Muscle layer of duodenum (tissue), 2 donors: ENCODE results near the gene ZDHHC8.

Experiments used
- H3K27ac ChIP-seq: one replicate; pipeline ENCODE4 v1.7.0; 2013; ENCODE audit warnings: mild to moderate bottlenecking, low read length
- H3K27me3 ChIP-seq: one replicate; pipeline ENCODE4 v1.7.0; 2013; ENCODE audit warnings: low read depth, mild to moderate bottlenecking, control low read depth, low read length
- H3K36me3 ChIP-seq, 2 donors: one replicate each; pipeline ENCODE4 v1.7.0; 2013; ENCODE audit warnings: low read length in 2 of 2, control low read depth in 1 of 2, mild to moderate bottlenecking in 1 of 2; ENCODE audit not compliant: insufficient read depth in 2 of 2, control insufficient read depth in 1 of 2
- H3K4me1 ChIP-seq, 2 donors: one replicate each; pipeline ENCODE4 v1.7.0; 2013; ENCODE audit warnings: low read length in 2 of 2, mild to moderate bottlenecking in 2 of 2, control low read depth in 1 of 2, moderate library complexity in 1 of 2; ENCODE audit not compliant: insufficient read depth in 2 of 2, control insufficient read depth in 1 of 2
- H3K4me3 ChIP-seq, 2 donors: one replicate each; pipeline ENCODE4 v1.7.0; 2013; ENCODE audit warnings: low read length in 2 of 2, low read depth in 1 of 2, mild to moderate bottlenecking in 1 of 2
- H3K9me3 ChIP-seq, 2 donors: one replicate each; pipeline ENCODE4 v1.7.0; 2013; ENCODE audit warnings: low read length in 2 of 2, control low read depth in 1 of 2, mild to moderate bottlenecking in 1 of 2; ENCODE audit not compliant: control insufficient read depth in 1 of 2
- donor health status: healthy.

Gene ZDHHC8

GRCh38 chr22:20165421-20165820 is 33.8 kb downstream of the ZDHHC8 start:
- Histone ChIP-seq H3K9me3 (no peaks in the 10 kb centered on the region), H3K27me3 (no peaks in the 10 kb centered on the region), H3K4me1 (no peaks in the 10 kb centered on the region), H3K27ac (no peak overlapping the region), H3K4me3 (no peak overlapping the region), H3K36me3 (no peaks in the 10 kb centered on the region)

- no peak overlapping the region for H3K4me3 ChIP-seq
- no peaks in the 10 kb centered on the region for H3K4me1 ChIP-seq
- H3K27me3 ChIP-seq: no peaks in the 10 kb centered on the region
- no peak overlapping the region for H3K27ac ChIP-seq
- no peaks in the 10 kb centered on the region for H3K36me3 ChIP-seq
- H3K9me3 ChIP-seq: no peaks in the 10 kb centered on the region
These were observed 34.3 kb downstream of the ZDHHC8 start for GRCh38 chr22:20165913-20166312.

GRCh38 chr22:20166703-20167102 is 35.1 kb downstream of the ZDHHC8 start:
- H3K27me3 ChIP-seq: no peaks in the 10 kb centered on the region
- no peaks in the 10 kb centered on the region for H3K36me3 ChIP-seq
- H3K4me3 ChIP-seq: no peak overlapping the region

GRCh38 chr22:20167643-20168322 is 36.2 kb downstream of the ZDHHC8 start:
- Histone ChIP-seq H3K27me3 (no peaks in the 10 kb centered on the region), H3K36me3 (no peaks in the 10 kb centered on the region), H3K4me3 (no peak overlapping the region), H3K4me1 (no peaks in the 10 kb centered on the region), H3K27ac (no peak overlapping the region), H3K9me3 (no peaks in the 10 kb centered on the region)

More at GRCh38 chr22:20166703-20167102, 35.1 kb downstream of the ZDHHC8 start:
- Histone ChIP-seq H3K4me1 (no peaks in the 10 kb centered on the region), H3K27ac (no peak overlapping the region), H3K9me3 (no peaks in the 10 kb centered on the region)

GRCh38 chr22:20169253-20169822 is 37.7 kb downstream of the ZDHHC8 start:
- Histone ChIP-seq H3K27ac (no peak overlapping the region), H3K4me3 (no peak overlapping the region), H3K4me1 (no peaks in the 10 kb centered on the region), H3K27me3 (no peaks in the 10 kb centered on the region), H3K9me3 (no peaks in the 10 kb centered on the region), H3K36me3 (no peaks in the 10 kb centered on the region)

GRCh38 chr22:20170170-20170569 is 38.6 kb downstream of the ZDHHC8 start:
- Histone ChIP-seq H3K9me3 (no peaks in the 10 kb centered on the region), H3K4me3 (no peak overlapping the region), H3K36me3 (no peaks in the 10 kb centered on the region), H3K4me1 (no peaks in the 10 kb centered on the region), H3K27ac (no peak overlapping the region), H3K27me3 (no peaks in the 10 kb centered on the region)

GRCh38 chr22:20171288-20172140 is 39.9 kb downstream of the ZDHHC8 start:
- H3K27ac ChIP-seq: no peak overlapping the region
- H3K9me3 ChIP-seq: no peaks in the 10 kb centered on the region
- H3K27me3 ChIP-seq: no peaks in the 10 kb centered on the region
- H3K4me3 ChIP-seq: no peak overlapping the region
- no peaks in the 10 kb centered on the region for H3K36me3 ChIP-seq
- H3K4me1 ChIP-seq: no peaks in the 10 kb centered on the region

GRCh38 chr22:20172141-20172613 is 40.6 kb downstream of the ZDHHC8 start:
- no peaks in the 10 kb centered on the region for H3K36me3 ChIP-seq
- no peaks in the 10 kb centered on the region for H3K9me3 ChIP-seq
- H3K27me3 ChIP-seq: no peaks in the 10 kb centered on the region
- H3K4me1 ChIP-seq: no peaks in the 10 kb centered on the region
- no peak overlapping the region for H3K27ac ChIP-seq
- H3K4me3 ChIP-seq: no peak overlapping the region

GRCh38 chr22:20173246-20173645 is 41.6 kb downstream of the ZDHHC8 start:
- Histone ChIP-seq H3K27ac (no peak overlapping the region), H3K36me3 (no peaks in the 10 kb centered on the region), H3K27me3 (no peaks in the 10 kb centered on the region), H3K9me3 (no peaks in the 10 kb centered on the region), H3K4me3 (no peak overlapping the region), H3K4me1 (no peaks in the 10 kb centered on the region)

- Histone ChIP-seq H3K27ac (no peak overlapping the region), H3K27me3 (no peaks in the 10 kb centered on the region), H3K36me3 (no peaks in the 10 kb centered on the region), H3K4me1 (no peaks in the 10 kb centered on the region), H3K9me3 (no peaks in the 10 kb centered on the region), H3K4me3 (no peak overlapping the region)
These were observed 42.2 kb downstream of the ZDHHC8 start for GRCh38 chr22:20173772-20174171.

- H3K27ac ChIP-seq: no peak overlapping the region
- no peaks in the 10 kb centered on the region for H3K27me3 ChIP-seq
- H3K9me3 ChIP-seq: no peaks in the 10 kb centered on the region
- no peaks in the 10 kb centered on the region for H3K4me1 ChIP-seq
- no peak overlapping the region for H3K4me3 ChIP-seq
- no peaks in the 10 kb centered on the region for H3K36me3 ChIP-seq
These were observed 43.4 kb downstream of the ZDHHC8 start for GRCh38 chr22:20174785-20175596.
